Neutrophil (primary cell): ENCODE measurements around the gene PRDM2.

Experiments
- H3K27ac ChIP-seq: fragments of 200-600 bp; sonication (generic); 2 replicates; pipeline ENCODE4 v1.5.1; 2016; ENCODE audit warnings: mild to moderate bottlenecking, moderate library complexity
- H3K27me3 ChIP-seq: fragments of 200-600 bp; sonication (generic); 2 replicates; pipeline ENCODE4 v1.6.0; 2016; ENCODE audit warnings: mild to moderate bottlenecking
- H3K36me3 ChIP-seq: fragments of 200-600 bp; sonication (generic); 2 replicates; pipeline ENCODE4 v1.5.1; 2017
- H3K4me1 ChIP-seq, 2 experiments: fragments of 200-600 bp in 1 of 2; sonication (generic) in 1 of 2; 1 replicate in 1 of 2; 2 replicates in 1 of 2; pipeline versions ENCODE4 v1.5.1 to v1.6.1; 2013 to 2016; ENCODE audit warnings: low read depth in 1 of 2, low read length in 1 of 2, mild to moderate bottlenecking in 1 of 2, moderate library complexity in 1 of 2; ENCODE audit not compliant: control insufficient read depth in 1 of 2, insufficient read depth in 1 of 2
- H3K4me3 ChIP-seq, 2 experiments: fragments of 200-600 bp in 1 of 2; sonication (generic) in 1 of 2; 1 replicate in 1 of 2; 2 replicates in 1 of 2; pipeline ENCODE4 v1.5.1; 2013 to 2016; ENCODE audit warnings: low read depth in 1 of 2, low read length in 1 of 2, mild to moderate bottlenecking in 1 of 2, moderate library complexity in 1 of 2
- H3K9me3 ChIP-seq: fragments of 200-600 bp; sonication (generic); 2 replicates; pipeline ENCODE4 v1.5.1; 2016
- TF ChIP-seq, protein P1 (sequence below): fragments of 200-600 bp; sonication (generic); IDR thresholded peaks from 2 replicates; pipeline ENCODE4 v1.5.1; 2016; ENCODE audit warnings: antibody characterized with exemption

Gene PRDM2

DNA sequence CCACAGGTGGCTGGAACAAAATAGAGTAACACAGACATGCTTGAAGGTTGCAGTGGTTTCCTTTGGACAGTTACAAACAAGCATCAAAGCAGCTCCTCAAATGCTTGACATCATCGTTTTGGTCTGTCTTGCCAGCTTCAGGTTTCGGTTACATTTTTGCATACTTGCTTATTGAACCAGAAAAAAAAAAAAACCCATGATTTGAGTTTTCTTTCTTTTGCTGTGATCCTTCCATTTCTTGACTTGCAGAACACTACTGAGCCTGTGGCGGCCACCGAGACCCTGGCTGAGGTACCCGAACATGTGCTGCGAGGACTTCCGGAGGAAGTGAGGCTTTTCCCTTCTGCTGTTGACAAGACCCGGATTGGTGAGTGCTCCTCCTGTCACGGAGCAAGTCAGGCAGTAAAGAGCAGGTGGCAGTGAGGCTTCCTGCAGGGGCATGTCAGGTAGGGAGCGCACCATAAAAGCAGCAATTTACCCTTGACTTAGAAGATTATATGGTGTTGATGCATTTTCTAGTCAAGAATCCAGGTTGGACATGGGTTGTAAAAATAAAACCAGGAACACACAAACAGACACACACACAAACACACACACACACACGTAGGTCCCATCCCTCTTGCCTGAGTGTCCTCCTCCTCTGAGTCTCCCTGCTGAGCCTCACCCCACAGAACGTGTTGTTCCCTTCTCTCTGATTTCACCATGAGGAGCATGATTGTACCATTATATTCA lies 30.9 kb downstream of the PRDM2 start:
- peak overlapping the region; percentile 49 to 62 for H3K4me3 ChIP-seq
- peak overlapping the region; percentile 82 for H3K27ac ChIP-seq
- H3K27me3 ChIP-seq: no peaks in the 10 kb centered on the region
- TF ChIP-seq, protein P1, sequence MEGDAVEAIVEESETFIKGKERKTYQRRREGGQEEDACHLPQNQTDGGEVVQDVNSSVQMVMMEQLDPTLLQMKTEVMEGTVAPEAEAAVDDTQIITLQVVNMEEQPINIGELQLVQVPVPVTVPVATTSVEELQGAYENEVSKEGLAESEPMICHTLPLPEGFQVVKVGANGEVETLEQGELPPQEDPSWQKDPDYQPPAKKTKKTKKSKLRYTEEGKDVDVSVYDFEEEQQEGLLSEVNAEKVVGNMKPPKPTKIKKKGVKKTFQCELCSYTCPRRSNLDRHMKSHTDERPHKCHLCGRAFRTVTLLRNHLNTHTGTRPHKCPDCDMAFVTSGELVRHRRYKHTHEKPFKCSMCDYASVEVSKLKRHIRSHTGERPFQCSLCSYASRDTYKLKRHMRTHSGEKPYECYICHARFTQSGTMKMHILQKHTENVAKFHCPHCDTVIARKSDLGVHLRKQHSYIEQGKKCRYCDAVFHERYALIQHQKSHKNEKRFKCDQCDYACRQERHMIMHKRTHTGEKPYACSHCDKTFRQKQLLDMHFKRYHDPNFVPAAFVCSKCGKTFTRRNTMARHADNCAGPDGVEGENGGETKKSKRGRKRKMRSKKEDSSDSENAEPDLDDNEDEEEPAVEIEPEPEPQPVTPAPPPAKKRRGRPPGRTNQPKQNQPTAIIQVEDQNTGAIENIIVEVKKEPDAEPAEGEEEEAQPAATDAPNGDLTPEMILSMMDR: peak; percentile 20
- H3K4me1 ChIP-seq: peaks cover 76 to 80% of the 10 kb centered on the region in 2 experiments
- H3K9me3 ChIP-seq: no peaks in the 10 kb centered on the region
- H3K36me3 ChIP-seq: no peaks in the 10 kb centered on the region

DNA sequence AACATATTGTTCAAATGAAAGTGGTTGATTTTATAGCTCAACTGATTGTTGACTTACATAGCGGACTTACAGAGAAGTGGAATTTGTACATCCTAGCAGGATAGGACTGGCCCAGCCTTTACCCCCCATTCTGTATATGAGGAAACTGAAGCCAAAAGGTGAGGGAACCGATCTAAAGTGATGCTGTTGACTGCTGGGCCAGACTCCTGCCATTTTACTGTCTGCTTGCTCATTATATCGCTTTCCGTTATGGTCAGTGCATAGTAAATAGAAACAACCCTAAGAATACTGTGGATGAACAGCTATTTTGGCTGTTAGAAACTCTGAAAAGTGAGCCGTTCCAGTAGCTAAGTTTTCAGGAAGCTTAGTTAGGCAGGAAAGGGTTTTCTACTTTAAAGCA lies 31.9 kb downstream of the PRDM2 start:
- Histone ChIP-seq H3K9me3 (no peaks in the 10 kb centered on the region), H3K36me3 (no peaks in the 10 kb centered on the region), H3K27me3 (no peaks in the 10 kb centered on the region), H3K4me1 (peaks cover 66 to 70% of the 10 kb centered on the region in 2 experiments), H3K27ac (peak overlapping the region; percentile 82), H3K4me3 (peak overlapping the region in 1 of 2 experiments; percentile 49)
- TF ChIP-seq, protein P1: no peak

DNA sequence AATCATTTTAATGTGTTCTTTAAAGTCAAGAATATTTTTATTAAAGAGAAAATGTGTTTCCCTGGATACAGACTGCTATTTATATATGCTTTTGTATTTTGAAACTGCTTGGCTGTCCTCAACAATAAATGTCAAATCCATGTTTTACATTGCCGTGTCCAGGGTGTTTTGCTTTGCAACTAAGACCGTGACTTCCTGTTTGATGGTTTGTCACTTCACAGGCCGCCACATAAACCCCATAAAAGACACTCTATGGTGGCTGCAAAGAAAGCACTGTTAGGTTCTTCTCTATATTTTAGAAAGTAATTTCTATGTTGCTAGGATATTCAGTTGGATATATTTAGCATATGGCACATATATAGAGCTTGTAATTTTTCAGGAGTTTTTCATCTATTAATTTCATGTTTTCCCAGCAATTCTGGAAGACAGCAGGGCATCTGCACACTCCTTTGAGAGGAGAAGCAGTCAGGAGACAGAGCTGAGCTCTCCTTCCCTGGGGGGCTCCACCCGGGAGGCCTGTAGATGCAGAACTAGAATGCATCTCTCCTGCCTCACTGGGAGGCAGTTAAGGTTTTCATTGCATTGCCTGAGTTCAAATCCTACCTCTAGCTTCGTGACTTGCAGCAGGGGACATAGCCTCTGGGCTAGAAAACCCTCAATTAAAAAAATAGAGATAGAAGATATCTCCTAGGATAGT lies 33.1 kb downstream of the PRDM2 start:
- Histone ChIP-seq H3K9me3 (no peaks in the 10 kb centered on the region), H3K36me3 (no peaks in the 10 kb centered on the region), H3K27ac (peak overlapping the region; percentile 82), H3K4me1 (peaks cover 61 to 62% of the 10 kb centered on the region in 2 experiments), H3K4me3 (peak overlapping the region; percentile 10 to 30), H3K27me3 (no peaks in the 10 kb centered on the region)
- TF ChIP-seq, protein P1: no peak

DNA sequence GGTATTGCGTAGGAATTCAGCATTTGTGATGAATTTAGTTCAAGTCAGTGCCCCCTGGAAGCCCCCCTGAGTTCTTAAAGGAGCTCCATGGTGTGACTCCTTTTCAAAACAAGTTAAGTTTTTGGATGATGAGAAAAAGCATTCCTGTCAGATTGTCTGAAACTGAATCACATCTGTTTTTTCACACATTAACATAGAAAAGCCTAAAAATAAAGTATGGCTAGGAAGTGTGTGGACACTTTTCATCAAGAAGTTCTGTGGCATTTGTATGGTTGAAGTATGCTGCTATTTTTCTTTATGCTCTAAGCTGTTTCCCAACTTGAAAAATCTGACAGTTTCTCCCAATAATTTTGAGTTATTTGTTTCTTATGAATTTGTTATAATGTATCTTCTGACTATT lies 33.7 kb downstream of the PRDM2 start:
- H3K36me3 ChIP-seq: no peaks in the 10 kb centered on the region
- peak overlapping the region; percentile 82 for H3K27ac ChIP-seq
- H3K9me3 ChIP-seq: no peaks in the 10 kb centered on the region
- no peaks in the 10 kb centered on the region for H3K27me3 ChIP-seq
- peak overlapping the region in 1 of 2 experiments; percentile 30 for H3K4me3 ChIP-seq
- TF ChIP-seq, protein P1: no peak
- peaks cover 59 to 61% of the 10 kb centered on the region in 2 experiments for H3K4me1 ChIP-seq

DNA sequence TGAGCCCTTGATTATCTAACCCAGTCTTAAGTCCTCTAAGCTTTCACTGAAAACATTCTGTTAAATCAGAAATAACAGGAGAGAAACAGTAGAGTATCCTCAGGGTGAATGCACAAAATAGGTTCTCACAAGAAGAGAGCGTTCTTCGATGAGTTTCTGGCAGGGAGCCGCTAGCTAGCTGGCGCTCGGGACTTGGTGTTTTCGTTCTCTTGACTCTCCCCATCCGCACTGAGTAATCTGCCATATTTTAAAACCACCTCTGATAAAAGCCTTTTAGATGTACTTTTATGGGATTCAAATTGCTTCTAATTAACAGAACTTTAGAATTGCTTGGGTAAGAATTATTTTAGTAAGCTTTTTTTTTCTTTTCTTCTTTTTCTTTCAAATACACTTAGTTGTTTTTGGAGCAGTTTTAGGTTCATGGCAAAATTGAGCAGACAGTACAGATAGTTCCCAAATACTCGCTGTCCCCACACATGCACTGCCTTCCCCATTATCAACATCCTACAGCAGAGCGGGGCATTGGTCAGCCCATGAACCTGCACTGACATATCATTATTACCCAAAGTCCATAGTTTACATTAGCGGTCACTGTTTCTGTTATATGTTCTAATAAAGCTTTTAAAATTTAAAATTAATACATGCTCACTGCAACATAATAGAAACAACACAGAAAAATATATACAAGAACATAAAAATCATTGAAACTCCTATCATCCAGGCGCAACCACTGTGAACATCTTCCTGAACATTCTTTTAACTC lies 35.4 kb downstream of the PRDM2 start:
- no peak overlapping the region for H3K4me3 ChIP-seq
- TF ChIP-seq, protein P1: no peak
- H3K27ac ChIP-seq: peak overlapping the region; percentile 82
- H3K9me3 ChIP-seq: no peaks in the 10 kb centered on the region
- H3K27me3 ChIP-seq: no peaks in the 10 kb centered on the region
- H3K36me3 ChIP-seq: no peaks in the 10 kb centered on the region
- peaks cover 47 to 48% of the 10 kb centered on the region in 2 experiments for H3K4me1 ChIP-seq
